Smooth muscle cell of the umbilical artery (primary cell): Measurements from ENCODE around the gene ZNF324B. TPM values are rescaled to one million over a fixed set of nuclear protein-coding genes. Genes with fewer than 3 reads are reported as not detected.

Experiments used
- total RNA-seq: library from RNA; depleted of rRNA; stranded (reverse); fragments of >200 nt; gene quantifications from 2 replicates; pipeline ENCODE4 v1.2.3, GENCODE V29; 2014

ZNF324B gene
- total RNA-seq = 10.3 and 10.4 TPM in 2 replicates

GRCh38 chr19:58451358-58452101 lies at the start of gene ZNF324B:
Gene ZNF324B, plus strand, starts transcription at chr19:58451622. Its CDS starts 2,080 bp downstream, at chr19:58453702.

GRCh38 chr19:58408152-58409009 lies 43.0 kb upstream of the ZNF324B start, which contains the start of gene ZNF584:
Gene ZNF584, plus strand, starts transcription at chr19:58408649. Its CDS starts 499 bp downstream, at chr19:58409148.

GRCh38 chr19:58439576-58440554 lies 11.6 kb upstream of the ZNF324B start, which contains the start of gene ZNF132:
Gene ZNF132, minus strand, starts transcription at chr19:58440153. Its CDS starts 332 bp downstream, at chr19:58439821.

DNA sequence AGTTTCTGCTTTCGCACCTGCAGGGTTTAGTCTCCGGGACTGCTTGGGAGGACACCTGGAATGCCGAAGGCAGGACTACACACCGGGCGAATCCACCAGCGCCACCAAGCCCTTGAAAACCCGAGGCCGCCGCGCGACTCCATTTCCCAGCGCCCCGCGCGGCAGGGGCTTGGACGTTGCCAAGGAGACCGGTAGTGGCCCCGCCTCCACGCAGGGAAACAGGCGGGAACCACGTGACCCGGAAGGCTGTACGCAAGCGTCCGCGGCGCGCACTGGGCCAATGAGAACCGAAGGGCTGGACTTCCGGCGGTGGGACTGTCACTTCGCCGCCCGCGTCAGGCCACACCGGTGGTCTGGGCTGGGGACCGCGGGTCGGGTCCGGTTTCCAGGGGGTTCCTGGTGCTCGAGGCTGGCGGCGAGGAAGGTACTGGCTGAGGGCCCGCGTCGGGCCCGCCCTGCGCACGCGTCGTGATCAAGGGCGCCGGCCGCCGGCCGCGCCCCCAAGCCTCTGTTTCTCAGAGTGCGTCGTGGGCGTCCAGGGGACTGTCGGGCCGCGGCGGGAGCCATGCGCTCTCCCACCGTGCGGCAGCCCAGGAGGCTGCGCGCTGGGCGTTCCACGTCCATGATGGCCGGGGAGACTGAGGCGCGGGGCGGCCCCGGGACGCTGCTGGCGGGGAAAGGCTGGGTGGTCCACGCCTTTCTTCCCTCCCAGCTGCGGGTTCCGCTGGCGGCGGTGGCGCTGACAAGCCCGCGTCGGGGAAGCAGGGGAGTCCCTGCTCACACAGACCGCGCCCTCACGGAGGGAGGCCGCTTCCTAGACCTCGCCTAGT lies 15.6 kb downstream of the ZNF324B start, which contains the start of gene ZNF324:
ZNF324 (plus strand) TSS at position 321 of the 830 bp plus-strand sequence. CDS start 2,106 bp downstream, outside the sequence.

GRCh38 chr19:58475714-58476497 lies 24.5 kb downstream of the ZNF324B start, which contains the start of gene ZNF446:
Gene ZNF446, plus strand, starts transcription at chr19:58476352. Its CDS starts 867 bp downstream, at chr19:58477219.

Other genes with a start within 250 kb of the ZNF324B start
- gene ZNF544, start 222.7 kb upstream of the ZNF324B start, total RNA-seq = 40.0 and 45.7 TPM in 2 replicates
- 4.2 and 6.8 TPM in 2 replicates for gene ZNF8, start 172.7 kb upstream of the ZNF324B start, total RNA-seq
- 26.5 and 35.3 TPM in 2 replicates for gene ERVK3-1, start 146.2 kb upstream of the ZNF324B start, total RNA-seq
- 2.7 and 3.5 TPM in 2 replicates for gene ZSCAN22, start 124.6 kb upstream of the ZNF324B start, total RNA-seq
- gene A1BG, start 98.1 kb upstream of the ZNF324B start, total RNA-seq = 9.7 and 24.9 TPM in 2 replicates
- 0.89 and 0.92 TPM in 2 replicates for gene ZNF497, start 88.9 kb upstream of the ZNF324B start, total RNA-seq
- 1.5 and 1.9 TPM in 2 replicates for gene ZNF837, start 70.6 kb upstream of the ZNF324B start, total RNA-seq
- gene RPS5, start 64.4 kb upstream of the ZNF324B start, total RNA-seq = 858 and 2,100 TPM in 2 replicates
- not detected in 2 replicates for gene RNF225, start 56.0 kb upstream of the ZNF324B start, total RNA-seq
- gene ZNF584, start 43.0 kb upstream of the ZNF324B start, total RNA-seq = 16.6 and 18.9 TPM in 2 replicates
- gene ZNF132, start 11.5 kb upstream of the ZNF324B start, total RNA-seq = 8.0 and 11.6 TPM in 2 replicates
- gene ZNF324, start 15.5 kb downstream of the ZNF324B start, total RNA-seq = 13.7 and 14.8 TPM in 2 replicates
- 6.5 and 9.5 TPM in 2 replicates for gene ZNF446, start 24.7 kb downstream of the ZNF324B start, total RNA-seq
- gene SLC27A5, start 60.4 kb downstream of the ZNF324B start, total RNA-seq = 2.1 and 2.6 TPM in 2 replicates
- 4.8 and 8.5 TPM in 2 replicates for gene ZBTB45, start 68.2 kb downstream of the ZNF324B start, total RNA-seq
- gene TRIM28, start 92.4 kb downstream of the ZNF324B start, total RNA-seq = 190 and 313 TPM in 2 replicates
- 68.1 and 103 TPM in 2 replicates for gene CHMP2A, start 103.5 kb downstream of the ZNF324B start, total RNA-seq
- gene UBE2M, start 107.0 kb downstream of the ZNF324B start, total RNA-seq = 52.2 and 63.2 TPM in 2 replicates
- gene MZF1, start 121.7 kb downstream of the ZNF324B start, total RNA-seq = 19.0 and 22.0 TPM in 2 replicates